NOMO-1 treated with dmso at 0.1 percent for 144 hours (cell line): Measurements from ENCODE around the gene SRA1.

Experiments
- DNase-seq: peaks from one replicate; lab custom pipeline; 2025; ENCODE audit not compliant: unreplicated experiment; lab: John Stamatoyannopoulos, UW

Gene SRA1

GRCh38 chr5:140571105-140571504, 13.8 kb upstream of the SRA1 start:
- DNase-seq = no peak

- no peak for DNase-seq
Observed at GRCh38 chr5:140570488-140570887, 13.2 kb upstream of the SRA1 start.

- no peak for DNase-seq
Observed at GRCh38 chr5:140570058-140570457, 12.8 kb upstream of the SRA1 start.

GRCh38 chr5:140569197-140569596, 11.9 kb upstream of the SRA1 start:
- no peak for DNase-seq

- DNase-seq = no peak
Observed at GRCh38 chr5:140568443-140569063, 11.3 kb upstream of the SRA1 start.

- no peak for DNase-seq
Observed at GRCh38 chr5:140567871-140568270, 10.6 kb upstream of the SRA1 start.

GRCh38 chr5:140567136-140567818, 10.0 kb upstream of the SRA1 start:
- no peak for DNase-seq

- no peak for DNase-seq
Observed at GRCh38 chr5:140566665-140567064, 9.4 kb upstream of the SRA1 start.

- no peak for DNase-seq
Observed at GRCh38 chr5:140565780-140566095, 8.5 kb upstream of the SRA1 start.

GRCh38 chr5:140565024-140565779, 7.9 kb upstream of the SRA1 start:
- no peak for DNase-seq

GRCh38 chr5:140564196-140565023, 7.1 kb upstream of the SRA1 start, which contains the start of the genes APBB3 and SLC35A4:
Gene APBB3 (minus strand): TSS chr5:140564598. CDS start chr5:140564245, 353 bp downstream.
Gene SLC35A4 (plus strand): TSS chr5:140564828. CDS start chr5:140567170, 2,342 bp downstream.
- peak; percentile 98 for DNase-seq

GRCh38 chr5:140563596-140563995, 6.3 kb upstream of the SRA1 start:
- no peak for DNase-seq

GRCh38 chr5:140561753-140562523, 4.7 kb upstream of the SRA1 start:
- DNase-seq = no peak

- no peak for DNase-seq
Observed at GRCh38 chr5:140560227-140560626, 3.0 kb upstream of the SRA1 start.

- DNase-seq = no peak
Observed at GRCh38 chr5:140558542-140558941, 1.3 kb upstream of the SRA1 start.

- no peak for DNase-seq
Observed at GRCh38 chr5:140557965-140558364, 692 bp upstream of the SRA1 start.

- DNase-seq = no peak
Observed at GRCh38 chr5:140556438-140556837, 835 bp downstream of the SRA1 start.

GRCh38 chr5:140555747-140556312, 1.4 kb downstream of the SRA1 start:
- peak; percentile 33 for DNase-seq

- no peak for DNase-seq
Observed at GRCh38 chr5:140554454-140554853, 2.8 kb downstream of the SRA1 start.

- no peak for DNase-seq
Observed at GRCh38 chr5:140553657-140554056, 3.6 kb downstream of the SRA1 start.
